ENCODE data around the gene METTL4. TPM values are rescaled to one million over a fixed set of nuclear protein-coding genes. Genes with fewer than 3 reads are reported as not detected.

The METTL4 gene
- total RNA-seq, 1 donor from 2014 or later: 13.8 TPM

DNA sequence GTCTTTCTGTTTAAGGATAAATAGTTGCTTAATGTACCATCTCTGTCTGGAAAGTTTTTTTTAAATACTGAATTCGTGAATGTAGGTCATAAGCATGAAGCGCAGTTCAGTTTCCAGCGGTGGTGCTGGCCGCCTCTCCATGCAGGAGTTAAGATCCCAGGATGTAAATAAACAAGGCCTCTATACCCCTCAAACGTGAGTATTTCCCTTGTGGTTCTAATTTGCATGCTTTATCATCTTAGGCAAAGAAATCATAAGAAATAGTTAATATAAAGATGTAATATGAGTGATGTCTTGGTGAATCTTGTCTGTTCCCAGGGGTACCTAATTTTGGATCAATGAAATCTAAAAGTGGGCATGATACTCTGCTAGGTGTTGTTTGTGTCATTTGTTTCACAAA, 1.6 kb upstream of the METTL4 start:
- no peaks in the 10 kb centered on the region for H3K9me3 Mint-ChIP-seq (ENCODE audit: unreplicated experiment)
- H3K4me3 Mint-ChIP-seq (ENCODE audit: unreplicated experiment): peak overlapping the region; percentile 77
- TF ChIP-seq, protein P1, sequence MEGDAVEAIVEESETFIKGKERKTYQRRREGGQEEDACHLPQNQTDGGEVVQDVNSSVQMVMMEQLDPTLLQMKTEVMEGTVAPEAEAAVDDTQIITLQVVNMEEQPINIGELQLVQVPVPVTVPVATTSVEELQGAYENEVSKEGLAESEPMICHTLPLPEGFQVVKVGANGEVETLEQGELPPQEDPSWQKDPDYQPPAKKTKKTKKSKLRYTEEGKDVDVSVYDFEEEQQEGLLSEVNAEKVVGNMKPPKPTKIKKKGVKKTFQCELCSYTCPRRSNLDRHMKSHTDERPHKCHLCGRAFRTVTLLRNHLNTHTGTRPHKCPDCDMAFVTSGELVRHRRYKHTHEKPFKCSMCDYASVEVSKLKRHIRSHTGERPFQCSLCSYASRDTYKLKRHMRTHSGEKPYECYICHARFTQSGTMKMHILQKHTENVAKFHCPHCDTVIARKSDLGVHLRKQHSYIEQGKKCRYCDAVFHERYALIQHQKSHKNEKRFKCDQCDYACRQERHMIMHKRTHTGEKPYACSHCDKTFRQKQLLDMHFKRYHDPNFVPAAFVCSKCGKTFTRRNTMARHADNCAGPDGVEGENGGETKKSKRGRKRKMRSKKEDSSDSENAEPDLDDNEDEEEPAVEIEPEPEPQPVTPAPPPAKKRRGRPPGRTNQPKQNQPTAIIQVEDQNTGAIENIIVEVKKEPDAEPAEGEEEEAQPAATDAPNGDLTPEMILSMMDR (IDR thresholded peaks at IDR 0.05; ENCODE audit: unreplicated experiment): no peak

DNA sequence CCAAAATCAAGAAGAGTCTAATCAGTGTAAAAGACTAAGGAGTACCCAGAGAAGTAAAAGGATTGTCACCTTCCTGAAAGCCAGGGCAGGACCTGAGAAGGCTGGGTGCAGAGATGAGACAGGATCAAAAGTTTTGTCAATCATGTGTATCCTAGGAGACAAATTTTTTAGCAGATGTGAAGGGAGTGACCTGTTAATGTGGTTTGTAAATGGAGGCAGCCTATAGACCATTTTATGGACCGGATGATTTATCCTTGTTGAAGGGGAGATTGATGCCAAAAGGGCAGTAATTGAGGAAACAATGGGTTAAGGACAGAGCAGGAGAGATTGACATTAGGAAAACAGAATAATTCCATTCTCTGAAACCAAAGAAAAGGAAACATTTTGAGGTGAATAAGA, 865 bp upstream of the METTL4 start:
- DNase-seq (ENCODE audit: low spot score): no peak
- H3K9me3 Mint-ChIP-seq (ENCODE audit: unreplicated experiment): no peaks in the 10 kb centered on the region
- H3K27me3 Mint-ChIP-seq (ENCODE audit: unreplicated experiment): peaks cover 4% of the 10 kb centered on the region
- peaks cover 40% of the 10 kb centered on the region for H3K4me1 Mint-ChIP-seq (ENCODE audit: unreplicated experiment)
- TF ChIP-seq, protein P1 (IDR thresholded peaks at IDR 0.05; ENCODE audit: unreplicated experiment): no peak
- peak overlapping the region; percentile 97 for H3K27ac Mint-ChIP-seq (ENCODE audit: unreplicated experiment)
- H3K36me3 Mint-ChIP-seq (ENCODE audit: low read depth, unreplicated experiment): no peaks in the 10 kb centered on the region
- H3K4me3 Mint-ChIP-seq (ENCODE audit: unreplicated experiment): peak overlapping the region; percentile 98

More for the DNA sequence above, 1.6 kb upstream of the METTL4 start:
- no peak for DNase-seq (ENCODE audit: low spot score)
- Mint-ChIP-seq H3K4me1 (ENCODE audit: unreplicated experiment) (peaks cover 36% of the 10 kb centered on the region), H3K36me3 (ENCODE audit: low read depth, unreplicated experiment) (no peaks in the 10 kb centered on the region), H3K27me3 (ENCODE audit: unreplicated experiment) (peaks cover 5% of the 10 kb centered on the region), H3K27ac (ENCODE audit: unreplicated experiment) (peak overlapping the region; percentile 50)

DNA sequence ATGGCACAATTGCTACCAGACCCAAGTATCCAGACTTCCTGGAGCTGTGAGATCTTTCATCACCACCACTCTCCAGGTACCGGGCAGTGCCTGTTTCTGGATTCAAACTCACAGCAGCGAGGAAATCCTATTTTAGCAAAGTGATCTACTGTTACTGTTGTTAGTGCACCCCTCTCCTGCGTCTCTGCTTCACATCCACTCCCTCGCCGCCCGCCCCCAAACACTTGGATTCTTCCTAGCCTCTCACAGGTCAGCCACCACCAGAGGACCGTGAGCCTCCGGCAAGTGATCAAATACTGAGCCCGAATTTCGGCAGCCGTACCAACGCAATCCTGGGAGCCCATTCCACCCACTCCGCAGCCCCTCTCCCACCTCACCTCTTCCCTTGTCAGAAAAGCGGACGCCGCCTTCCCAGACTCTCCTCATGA, 519 bp downstream of the METTL4 start:
- H3K9me3 Mint-ChIP-seq (ENCODE audit: unreplicated experiment): no peaks in the 10 kb centered on the region

DNA sequence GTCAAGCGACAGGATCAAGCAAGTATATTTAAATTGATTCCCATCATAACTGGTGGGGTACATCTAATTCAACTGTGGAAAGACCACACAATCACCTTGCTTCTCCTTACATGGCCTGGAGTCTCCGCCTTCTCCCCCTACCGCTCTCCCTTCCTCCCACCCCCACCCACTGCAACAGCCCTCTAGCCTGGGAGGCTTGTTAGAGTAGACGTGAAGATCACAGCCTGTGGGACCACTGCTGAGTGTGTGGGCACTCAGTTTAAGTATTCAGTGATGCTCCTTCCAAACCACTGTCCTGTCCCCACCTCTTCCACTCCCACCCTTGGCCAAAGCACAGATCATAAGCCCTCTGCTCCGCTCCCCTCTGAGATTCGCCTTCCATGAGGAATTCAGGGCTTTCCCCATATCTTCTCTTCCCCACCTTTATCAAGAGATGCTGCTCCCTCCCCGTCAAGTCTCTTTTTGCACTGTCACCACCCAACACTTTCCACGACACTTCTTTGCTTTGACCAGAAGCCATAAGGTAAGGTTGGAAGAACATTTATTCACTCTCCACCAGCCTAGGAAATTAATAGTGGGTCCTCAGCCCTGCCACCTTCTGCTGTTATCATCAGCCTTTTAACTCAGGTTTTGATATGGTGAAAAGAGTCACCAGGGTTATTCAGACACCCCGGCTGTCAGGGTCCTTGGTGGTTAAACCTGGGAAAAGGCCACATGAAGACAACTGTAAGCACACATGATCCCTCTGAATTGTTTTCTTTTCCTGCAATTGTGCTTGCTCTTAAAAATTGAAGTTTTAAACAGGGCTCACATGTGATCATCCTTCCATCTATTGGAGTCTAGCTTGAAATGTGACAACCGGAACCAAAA, 1.7 kb downstream of the METTL4 start:
- Mint-ChIP-seq H3K36me3 (ENCODE audit: low read depth, unreplicated experiment) (peaks cover 3% of the 10 kb centered on the region), H3K4me1 (ENCODE audit: unreplicated experiment) (peaks cover 40% of the 10 kb centered on the region), H3K4me3 (ENCODE audit: unreplicated experiment) (peak overlapping the region; percentile 98), H3K27me3 (ENCODE audit: unreplicated experiment) (peaks cover 3% of the 10 kb centered on the region), H3K9me3 (ENCODE audit: unreplicated experiment) (no peaks in the 10 kb centered on the region), H3K27ac (ENCODE audit: unreplicated experiment) (peak overlapping the region; percentile 28)
- DNase-seq (ENCODE audit: low spot score): no peak
- TF ChIP-seq, protein P1 (IDR thresholded peaks at IDR 0.05; ENCODE audit: unreplicated experiment): no peak

More for the DNA sequence above, 519 bp downstream of the METTL4 start:
- DNase-seq (ENCODE audit: low spot score): peak; percentile 66
- peak overlapping the region; percentile 97 for H3K27ac Mint-ChIP-seq (ENCODE audit: unreplicated experiment)
- H3K4me3 Mint-ChIP-seq (ENCODE audit: unreplicated experiment): peak overlapping the region; percentile 98
- H3K4me1 Mint-ChIP-seq (ENCODE audit: unreplicated experiment): peaks cover 40% of the 10 kb centered on the region
- H3K27me3 Mint-ChIP-seq (ENCODE audit: unreplicated experiment): peaks cover 4% of the 10 kb centered on the region
- H3K36me3 Mint-ChIP-seq (ENCODE audit: low read depth, unreplicated experiment): no peaks in the 10 kb centered on the region
- TF ChIP-seq, protein P1 (IDR thresholded peaks at IDR 0.05; ENCODE audit: unreplicated experiment): no peak

DNA sequence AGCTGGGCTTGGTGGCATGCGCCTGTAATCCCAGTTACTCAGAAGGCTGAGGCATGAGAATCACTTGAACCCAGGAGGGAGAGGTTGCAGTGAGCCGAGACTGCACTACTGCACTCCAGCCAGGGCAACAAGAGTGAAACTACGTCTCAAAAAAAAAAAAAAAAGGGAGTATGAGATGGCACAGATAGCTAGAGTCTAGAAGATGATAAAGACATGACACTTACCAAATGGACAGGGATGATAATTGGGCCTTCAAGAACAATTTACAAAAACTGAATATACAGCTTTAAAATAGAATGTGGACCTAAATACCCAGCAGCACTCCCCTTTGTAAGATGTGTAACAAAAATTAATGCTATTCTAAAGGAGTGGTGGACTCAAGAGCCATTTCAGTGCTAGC, 2.7 kb downstream of the METTL4 start:
- peaks cover 3% of the 10 kb centered on the region for H3K36me3 Mint-ChIP-seq (ENCODE audit: low read depth, unreplicated experiment)
- peaks cover 3% of the 10 kb centered on the region for H3K27me3 Mint-ChIP-seq (ENCODE audit: unreplicated experiment)
- H3K9me3 Mint-ChIP-seq (ENCODE audit: unreplicated experiment): no peaks in the 10 kb centered on the region
- no peak overlapping the region for H3K4me3 Mint-ChIP-seq (ENCODE audit: unreplicated experiment)
- H3K27ac Mint-ChIP-seq (ENCODE audit: unreplicated experiment): no peak overlapping the region
- TF ChIP-seq, protein P1 (IDR thresholded peaks at IDR 0.05; ENCODE audit: unreplicated experiment): no peak
- DNase-seq (ENCODE audit: low spot score): no peak
- H3K4me1 Mint-ChIP-seq (ENCODE audit: unreplicated experiment): peaks cover 40% of the 10 kb centered on the region
